GM19467 (cell line): Measurements from ENCODE around the gene ENTPD8.
"Not testable (repeated sequence)": the region's sequence is repeated elsewhere in the genome, so short reads cannot be mapped to it uniquely, and the experiment has no call there.

ENCODE experiments used
- ATAC-seq: cut with Tn5 transposase; IDR thresholded peaks from one replicate; pipeline ENCODE4 v1.9.1; 2021; ENCODE audit warnings: mild to moderate bottlenecking, moderate library complexity; ENCODE audit not compliant: unreplicated experiment

ENTPD8 gene

DNA sequence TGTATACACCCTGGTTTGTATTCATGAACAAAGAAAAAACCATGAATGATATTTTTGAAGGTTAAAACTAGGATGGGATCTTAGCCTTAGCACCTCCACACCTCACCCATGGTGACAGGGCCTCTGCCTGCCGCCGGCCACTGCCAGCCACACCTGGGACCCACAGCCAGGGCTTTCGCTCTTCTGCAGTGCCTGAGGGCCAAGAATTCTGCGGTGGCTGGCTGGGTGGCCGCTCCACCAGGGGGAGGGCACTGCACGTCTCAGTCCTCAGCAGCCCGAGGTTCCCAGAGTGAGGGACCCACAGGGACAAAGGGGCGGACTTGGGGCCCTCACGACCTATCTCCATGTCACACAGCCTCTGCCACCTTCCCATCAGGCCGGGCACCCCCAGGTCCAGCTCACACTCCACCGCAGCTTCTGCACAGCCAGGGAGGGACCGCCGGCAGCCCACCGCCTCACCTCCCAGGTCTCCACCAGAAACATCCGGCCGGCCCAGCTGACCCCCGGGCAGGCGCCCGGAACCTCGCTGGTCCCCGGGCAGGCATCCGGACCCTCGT is 25.1 kb downstream of the ENTPD8 start:
- ATAC-seq: no peak

DNA sequence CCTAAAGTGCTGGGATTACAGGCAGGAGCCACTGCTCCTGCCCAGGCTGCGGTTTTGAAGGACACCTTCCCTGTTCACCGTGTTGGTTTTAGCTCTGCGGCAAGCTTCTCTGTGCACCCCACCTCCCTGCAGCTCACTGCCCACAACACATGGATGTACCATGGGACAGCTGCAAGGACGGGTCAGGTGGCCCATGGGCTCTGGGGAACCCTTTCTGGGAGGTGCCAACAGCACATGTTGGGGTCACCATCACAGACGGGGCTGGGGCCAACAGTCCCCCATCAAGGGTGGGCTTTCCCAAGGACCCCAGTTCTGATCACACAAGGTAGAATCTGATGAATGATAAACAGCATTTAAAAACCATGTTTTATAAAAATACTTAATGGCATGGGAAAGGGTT is 25.7 kb downstream of the ENTPD8 start:
- no peak for ATAC-seq

DNA sequence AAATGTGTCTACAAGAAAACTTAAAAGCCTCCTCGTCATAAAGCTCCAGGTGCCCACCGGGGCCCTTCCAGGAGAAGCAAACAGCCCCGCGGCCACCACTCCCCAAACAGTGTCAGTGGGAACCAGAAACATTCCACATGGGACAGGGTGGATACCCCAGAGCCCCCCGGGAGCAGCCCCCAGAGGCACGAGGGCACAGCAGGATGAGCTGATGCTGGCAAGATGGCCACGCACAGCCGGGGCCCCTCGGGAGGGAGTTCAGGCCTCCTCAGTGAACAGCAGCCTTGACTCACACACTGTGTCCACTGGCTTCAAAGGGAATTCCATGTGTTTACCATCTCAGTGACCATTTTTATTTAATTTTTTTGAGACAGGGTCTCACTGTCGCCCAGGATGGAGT is 28.7 kb downstream of the ENTPD8 start:
- ATAC-seq: no peak

DNA sequence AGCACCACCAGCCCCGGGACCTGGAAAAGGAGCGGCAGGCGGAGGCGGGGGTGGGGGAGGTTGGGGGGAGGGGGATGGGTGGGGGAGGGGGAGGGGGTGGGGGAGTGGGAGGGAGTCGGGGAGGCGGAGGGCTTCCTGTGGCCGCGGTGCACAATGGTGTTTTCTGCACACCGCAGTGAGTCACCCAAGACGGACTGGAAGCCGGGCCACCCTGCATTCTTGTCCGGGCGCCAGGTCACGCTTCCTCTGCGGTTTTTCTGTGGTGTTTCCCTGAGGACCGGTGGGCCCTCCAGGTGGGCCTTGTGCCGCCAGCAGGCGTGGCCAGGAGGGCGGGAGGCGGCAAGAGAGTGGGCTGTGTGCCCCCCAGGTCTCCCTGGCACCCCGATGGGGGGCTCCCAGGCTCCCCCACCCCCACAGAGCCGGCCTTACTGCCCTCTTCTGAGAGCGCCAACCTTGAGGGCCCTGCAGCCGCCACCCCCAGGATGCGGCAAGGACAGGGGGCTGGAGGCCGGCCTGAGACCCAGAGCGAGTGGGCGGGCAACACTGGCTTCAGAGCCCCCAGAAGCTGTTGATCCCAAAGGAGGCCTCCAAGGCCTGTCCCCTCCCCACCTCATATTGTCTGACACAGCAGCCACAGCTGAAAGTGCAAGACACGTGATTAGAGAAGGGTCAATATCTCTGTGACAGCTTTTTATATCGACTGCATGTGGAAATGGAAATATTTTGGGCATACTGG is 29.3 kb downstream of the ENTPD8 start:
- ATAC-seq: no peak

DNA sequence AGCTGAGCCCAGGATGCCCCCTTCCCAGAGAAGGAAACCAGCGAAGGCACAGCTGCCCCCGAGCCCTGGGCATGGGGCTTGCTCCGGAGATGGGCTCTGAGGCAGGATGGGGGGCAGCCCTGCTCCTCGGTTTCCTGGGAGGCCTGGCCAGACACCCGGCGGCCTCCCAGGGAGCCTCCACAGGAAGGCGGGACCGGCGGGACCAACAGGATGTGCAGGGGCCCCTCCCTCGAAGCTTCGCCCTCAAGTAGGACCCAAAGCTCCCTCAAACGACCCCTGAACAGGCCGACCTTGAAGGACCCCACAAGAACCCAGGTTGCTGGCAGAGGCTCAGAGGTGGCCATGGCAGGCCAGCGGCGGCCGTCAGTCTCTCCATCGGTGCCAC is 29.9 kb downstream of the ENTPD8 start:
- ATAC-seq: no peak

DNA sequence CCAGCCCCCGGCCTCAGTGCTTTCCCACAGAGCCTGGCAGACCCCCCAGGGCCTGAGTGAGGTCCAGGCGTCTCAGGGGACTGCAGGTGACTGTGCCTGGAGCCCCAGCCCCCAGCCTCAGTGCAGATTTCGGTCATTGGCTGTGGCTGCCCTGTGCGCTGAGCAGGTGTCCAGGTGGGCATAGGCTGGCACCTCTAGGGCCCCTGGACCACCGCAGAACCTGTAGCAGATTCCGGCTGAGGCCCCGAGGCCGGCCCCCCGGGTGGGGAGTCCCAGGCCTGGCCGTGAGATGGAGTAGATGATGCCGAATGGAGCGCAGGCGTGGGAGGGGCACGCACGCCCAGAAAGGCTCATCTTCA is 30.3 kb downstream of the ENTPD8 start:
- no peak for ATAC-seq

DNA sequence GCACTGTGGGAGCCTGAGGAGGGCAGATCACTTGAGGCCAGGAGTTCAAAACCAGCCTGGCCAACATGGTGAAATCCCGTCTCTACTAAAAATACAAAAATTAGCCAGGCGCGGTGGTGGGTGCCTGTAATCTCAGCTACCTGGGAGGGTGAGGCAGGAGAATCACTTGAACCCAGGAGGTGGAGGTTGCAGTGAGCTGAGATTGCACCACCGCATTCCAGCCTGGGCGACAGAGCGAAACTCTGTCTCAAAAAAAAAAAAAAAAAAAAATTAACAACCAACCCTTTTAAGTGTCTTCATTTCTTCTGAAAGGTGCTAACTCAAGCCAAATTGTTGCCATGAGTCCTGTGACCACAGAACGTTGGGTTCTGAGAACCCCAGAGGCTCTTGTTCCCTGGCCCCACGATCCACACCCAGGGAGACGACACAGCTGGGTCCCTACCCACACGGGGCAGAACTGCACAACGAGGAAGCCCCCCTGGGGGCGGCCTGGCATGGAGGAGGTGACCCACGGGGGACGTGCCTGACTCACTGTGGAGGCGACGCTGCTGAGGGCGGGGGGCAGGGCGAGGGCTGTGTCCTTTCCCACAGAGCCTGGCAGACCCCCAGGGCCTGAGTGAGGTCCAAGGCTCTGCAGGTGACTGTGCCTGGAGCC is 30.8 kb downstream of the ENTPD8 start:
- not testable (repeated sequence) for ATAC-seq

DNA sequence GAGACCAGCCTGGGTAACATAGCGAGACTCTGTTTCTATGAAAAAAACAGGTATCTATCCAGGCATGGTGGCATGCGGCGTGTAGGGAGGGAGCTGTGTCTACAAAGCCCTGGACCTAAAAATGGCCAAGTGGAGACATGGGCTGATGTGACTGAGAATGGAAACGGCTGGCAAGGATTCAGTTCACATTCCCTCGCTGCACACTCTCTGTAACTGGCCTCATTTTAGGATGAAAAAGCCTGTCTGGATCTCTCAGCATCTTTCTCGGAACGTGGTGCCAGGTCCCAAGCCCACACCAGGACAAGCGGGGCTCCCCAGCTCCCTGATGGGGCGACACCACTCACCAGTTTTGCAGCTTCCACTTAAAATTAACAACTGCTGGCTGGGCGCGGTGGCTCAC is 31.6 kb downstream of the ENTPD8 start:
- no peak for ATAC-seq

DNA sequence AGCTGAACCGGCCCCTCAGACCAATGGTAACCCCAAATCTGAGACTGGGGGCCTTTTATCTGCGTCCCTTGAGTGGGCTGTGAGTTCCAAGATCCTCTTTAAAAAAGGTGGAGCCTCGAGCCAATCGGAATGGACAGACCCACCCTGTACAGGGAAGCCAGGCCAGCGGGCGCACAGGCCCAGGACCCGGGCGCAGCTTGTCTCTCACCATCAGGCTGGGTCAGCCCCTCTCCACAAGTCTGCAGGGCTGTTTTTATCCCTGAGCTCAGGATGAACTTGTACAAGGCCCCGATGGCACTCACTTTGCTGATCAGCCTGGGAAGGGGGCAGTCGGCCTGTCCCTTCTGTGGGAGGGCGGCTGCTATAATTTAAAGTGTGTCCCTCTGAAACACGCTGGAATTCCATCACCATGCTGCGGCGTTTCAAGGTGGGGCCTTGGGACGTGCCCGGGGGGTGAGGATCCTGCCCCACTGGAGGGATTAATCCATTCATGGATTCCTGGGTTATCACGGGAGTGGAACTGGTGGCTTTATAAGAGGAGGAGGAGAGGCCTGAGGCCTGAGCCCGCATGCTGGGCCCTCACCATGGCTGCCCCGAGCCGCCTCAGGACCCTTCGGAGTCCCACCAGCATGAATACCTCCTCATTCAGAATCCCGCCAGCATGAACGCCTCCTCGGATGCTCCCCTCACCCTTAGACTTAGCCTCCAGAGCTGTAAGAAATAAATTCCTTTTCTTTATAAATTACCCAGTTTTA is 32.3 kb downstream of the ENTPD8 start:
- no peak for ATAC-seq

DNA sequence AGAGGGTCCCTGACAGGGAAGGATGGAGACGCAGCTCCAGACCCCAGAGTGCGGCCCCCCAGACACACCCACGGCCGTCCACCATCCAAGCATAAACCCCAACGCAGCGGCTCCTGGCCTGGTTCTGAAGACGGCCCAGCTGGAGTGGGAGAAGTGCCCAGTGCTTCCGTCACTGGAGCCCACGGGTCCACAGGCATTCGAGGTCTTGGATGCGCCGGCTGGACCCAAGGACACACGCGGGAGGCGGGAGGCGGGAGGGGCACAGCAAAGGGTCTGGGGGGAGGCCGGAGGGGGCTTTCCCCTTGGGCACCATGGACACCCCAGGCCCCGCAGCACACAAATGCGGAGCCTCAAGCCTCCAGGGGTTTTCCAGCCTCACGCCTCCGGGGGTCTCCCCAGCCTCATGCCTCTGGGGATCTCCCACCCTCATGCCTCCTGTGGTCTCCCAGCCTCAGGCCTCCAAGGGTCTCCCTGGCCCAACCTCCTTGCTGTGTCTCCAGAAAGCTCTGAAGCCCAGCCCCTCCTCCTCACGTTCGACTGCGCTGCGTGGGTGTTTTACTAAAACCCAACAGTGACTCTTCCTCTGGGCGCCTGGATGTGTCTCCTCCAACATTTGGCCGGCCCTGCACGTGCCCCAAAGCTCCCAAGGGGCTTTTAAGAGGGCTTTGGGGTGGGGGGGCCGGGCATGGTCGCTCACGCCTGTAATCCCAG is 33.4 kb downstream of the ENTPD8 start:
- no peak for ATAC-seq

DNA sequence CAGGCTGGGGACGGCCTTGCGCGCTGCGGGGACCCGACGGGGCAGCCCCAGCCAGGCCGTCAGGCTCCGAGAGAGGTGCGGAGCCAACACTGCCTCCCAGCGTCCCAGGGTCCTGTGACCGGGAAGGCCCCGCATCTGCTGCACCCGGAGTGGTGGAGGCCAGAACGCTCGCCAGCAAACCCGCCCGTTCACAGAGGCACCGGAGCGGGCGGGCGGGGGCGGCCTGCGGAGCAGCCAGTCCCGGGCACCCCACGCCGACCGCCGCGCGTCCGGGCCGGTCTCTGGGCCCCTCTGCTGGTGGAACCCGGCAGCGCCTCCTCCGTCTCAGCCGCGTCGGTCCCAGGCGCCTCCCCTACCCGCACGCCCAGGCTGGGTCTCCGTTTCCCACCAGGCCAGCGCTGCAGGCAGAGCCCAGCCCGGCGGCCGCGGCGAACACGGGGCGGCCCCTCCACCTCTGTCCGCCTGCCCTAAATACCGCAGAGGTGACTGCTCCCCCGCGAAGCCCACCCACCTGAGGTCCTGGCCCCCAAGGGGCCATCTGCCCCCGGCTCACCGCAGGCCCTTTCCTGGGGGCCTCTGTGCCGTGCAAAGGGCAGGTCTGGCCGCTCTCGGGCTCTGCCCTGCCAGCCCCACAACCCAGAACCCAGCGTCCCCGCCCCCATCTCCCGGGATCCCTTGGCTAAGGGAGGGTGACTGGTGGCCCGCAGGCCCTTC is 34.1 kb downstream of the ENTPD8 start:
- no peak for ATAC-seq

DNA sequence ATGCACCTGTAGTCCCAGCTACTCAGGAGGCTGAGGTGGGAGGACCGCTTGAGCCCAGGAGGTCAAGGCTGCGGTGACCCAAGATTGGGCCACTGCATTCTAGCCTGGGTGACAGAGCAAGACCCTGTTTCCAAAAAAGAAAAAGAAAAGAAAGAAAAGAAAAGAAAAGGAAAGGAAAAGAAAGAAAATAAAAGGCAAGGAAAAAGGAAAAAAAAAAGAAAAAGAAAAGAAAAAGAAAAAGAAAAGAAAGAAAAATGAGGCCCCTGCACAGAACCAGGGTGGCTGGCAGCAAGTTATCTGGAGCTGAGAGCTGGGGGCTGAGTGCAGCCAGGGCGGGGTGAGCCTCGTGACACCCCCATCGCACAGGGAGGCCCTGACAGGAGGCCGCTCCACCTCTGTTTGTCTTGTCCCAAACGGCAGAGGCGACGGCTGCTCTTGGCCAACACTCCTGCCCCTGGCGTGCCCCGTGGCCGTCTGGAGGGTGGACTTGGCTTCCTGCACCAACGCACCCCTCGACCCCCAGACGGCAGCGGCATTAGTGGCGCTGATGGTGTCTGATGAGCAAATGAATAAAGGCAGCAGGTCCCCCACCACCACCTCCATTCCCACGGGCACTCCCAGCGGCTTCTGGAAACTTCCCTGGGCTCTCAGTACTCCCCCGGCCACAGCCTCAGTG is 34.9 kb downstream of the ENTPD8 start:
- ATAC-seq: no peak

DNA sequence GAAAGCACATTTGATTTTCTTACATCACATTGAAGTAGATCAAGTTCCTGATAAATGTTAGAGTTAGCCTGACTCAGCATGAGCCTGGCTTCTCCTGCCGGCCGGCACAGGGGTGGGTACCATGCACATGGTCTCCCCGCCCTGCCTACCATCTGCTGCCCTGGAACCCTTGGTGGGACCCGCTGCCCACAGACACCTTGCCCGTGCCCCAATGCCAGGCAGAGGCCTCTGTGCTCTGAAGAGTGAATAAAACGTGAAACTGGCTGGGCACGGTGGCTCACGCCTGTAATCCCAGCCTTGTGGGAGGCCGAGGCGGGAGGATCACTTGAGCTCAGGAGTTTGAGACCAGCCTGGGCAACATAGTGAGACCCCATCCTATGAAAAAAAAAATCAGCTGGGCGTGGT is 35.5 kb downstream of the ENTPD8 start:
- ATAC-seq: no peak

DNA sequence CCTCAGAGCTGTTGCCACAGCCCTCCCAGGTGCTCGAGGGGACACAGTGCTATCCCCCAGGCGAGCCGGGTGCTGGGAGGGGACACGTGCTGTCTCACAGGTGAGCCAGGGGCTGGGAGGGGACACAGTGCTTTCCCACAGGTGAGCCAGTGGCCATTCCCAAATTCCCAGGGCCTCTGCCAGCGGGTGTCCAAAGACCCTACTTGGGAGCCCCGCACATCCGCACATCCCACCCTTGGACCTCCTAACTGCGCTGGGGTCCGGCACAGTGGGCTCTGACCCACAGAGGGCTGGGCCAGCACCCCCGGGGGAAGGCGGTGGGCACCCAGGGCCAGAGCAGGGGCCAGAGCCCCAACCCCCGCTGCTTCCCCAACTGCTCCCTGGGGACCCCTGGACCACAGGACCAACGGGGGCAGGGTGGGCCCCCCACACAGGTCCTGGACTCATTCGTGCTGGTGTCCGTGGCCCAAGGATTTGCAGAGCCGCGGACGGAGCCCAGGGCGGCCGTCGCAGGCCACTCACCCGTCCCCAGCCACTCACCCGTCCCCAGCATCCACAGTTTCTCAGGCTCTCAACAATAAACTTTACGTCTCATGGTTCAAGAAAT is 36.1 kb downstream of the ENTPD8 start:
- ATAC-seq: no peak

DNA sequence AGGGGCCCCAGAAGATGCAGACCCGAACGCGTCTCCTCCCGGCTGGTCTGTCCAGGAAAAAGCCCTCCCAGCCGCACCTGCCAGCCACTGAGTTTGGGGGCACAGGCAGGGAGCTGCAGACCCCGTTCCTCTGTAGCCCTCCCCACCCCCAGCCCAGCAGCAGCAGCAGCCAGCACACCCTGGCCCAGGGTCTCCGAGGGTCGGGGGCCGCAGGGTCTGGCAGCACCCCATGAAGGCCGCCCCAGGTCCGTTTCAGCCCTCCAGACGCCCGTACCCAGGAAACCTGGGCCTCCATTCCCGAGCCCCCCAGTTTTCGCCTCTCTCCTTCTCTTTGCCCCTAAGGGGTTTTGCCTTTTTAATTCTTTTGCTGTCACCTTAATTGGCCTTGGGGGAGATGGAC is 37.9 kb downstream of the ENTPD8 start:
- no peak for ATAC-seq

DNA sequence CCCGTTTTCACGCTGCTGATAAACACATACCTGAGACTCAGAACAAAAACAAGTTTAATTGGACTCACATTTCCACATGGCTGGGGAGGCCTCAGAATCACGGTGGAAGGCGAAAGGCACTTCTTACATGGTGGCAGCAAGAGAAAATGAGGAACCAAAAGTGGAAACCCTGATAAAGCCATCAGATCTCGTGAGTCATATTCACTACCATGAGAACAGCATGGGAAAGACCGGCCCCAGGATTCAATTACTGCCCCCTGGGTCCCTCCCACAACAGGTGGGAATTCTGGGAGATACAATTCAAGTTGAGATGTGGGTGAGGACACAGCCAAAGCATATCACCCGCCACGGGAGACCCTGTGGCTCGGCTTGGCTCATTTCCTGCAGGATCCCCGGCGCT is 38.4 kb downstream of the ENTPD8 start:
- no peak for ATAC-seq

DNA sequence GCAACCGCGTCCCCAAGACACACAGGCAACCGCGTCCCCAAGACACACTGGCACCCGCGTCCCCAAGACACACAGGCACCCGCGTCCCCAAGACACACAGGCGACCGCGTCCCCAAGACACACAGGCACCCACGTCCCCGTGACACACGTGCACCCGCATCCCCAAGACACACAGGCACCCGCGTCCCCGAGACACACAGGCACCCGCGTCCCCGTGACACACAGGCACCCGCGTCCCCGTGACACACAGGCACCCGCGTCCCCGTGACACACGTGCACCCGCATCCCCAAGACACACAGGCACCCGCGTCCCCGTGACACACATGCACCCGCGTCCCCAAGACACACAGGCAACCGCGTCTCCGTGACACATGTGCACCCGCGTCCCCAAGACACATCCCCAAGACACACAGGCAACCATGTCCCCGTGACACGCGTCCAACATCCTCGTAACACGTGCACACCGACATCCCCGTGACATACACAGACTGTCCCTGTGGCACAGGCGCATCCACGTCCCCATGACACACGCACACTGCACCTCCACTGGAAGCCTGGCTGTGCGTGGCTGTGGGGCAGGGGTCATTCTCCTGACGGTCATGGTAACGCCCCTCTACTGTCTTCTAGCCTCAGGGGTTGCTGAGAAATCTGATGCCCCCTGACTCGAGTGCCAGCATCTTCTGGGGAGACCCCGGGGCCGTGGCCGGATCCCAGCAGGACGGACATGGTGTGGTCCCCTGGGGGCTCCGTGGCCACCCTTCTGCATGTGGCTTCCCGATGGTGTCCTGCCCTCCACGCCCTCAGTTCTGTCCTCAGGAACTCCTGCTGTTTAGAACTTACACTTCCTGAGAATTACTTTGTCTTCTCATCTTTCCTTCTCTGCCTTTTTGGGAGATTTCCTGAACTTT is 42.3 kb downstream of the ENTPD8 start:
- no peak for ATAC-seq

DNA sequence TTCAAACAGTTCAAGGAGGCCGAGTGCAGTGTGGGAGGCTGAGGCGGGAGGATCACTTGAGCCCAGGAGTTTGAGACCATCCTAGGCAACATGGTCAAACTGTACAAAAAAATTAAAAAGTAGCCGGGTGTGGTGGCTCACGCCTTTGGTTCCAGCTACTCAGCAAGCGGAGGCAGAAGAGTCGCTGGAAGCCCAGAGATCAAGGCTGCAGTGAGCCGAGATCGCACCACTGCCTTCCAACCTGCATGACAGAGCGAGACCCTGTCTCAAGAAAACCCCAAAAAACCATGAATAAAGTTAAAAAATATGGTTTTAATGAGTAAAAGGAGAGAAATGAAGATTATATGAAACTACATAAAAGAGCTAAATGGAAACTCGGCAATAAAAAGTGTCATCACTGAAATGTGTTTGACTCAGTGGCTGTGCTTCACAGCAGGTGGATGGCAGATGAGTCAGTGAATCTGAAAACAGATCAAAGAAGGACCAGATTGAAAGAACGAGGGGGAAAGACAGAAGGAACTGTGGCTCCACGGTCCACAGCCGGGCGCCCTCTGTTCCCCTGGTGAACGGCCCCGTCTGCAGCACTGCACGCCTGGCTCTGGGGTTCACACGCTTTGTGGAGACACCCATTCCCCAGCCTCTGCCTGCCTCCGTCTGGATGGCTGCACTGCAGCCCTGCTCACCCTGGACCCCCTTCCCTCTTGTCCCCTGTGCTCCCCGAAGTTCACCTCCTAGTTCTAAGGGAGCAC is 43.3 kb downstream of the ENTPD8 start:
- ATAC-seq: no peak
